ENCODE measurements around the gene PRRG4.

Gene PRRG4

GRCh38 chr11:32899438-32899837 is 69.7 kb downstream of the PRRG4 start:
- H3K4me1 ChIP-seq (ENCODE audit: control insufficient read depth, insufficient read depth, low read length): no peaks in the 10 kb centered on the region
- H3K9ac ChIP-seq (ENCODE audit: low read length): no peak overlapping the region
- H3K4me3 ChIP-seq (ENCODE audit: low read length): no peak overlapping the region
- H3K9me3 ChIP-seq (ENCODE audit: control insufficient read depth, low read length): no peaks in the 10 kb centered on the region
- no peaks in the 10 kb centered on the region for H3K27me3 ChIP-seq (ENCODE audit: control insufficient read depth, insufficient read depth, low read length)
- peaks cover 3% of the 10 kb centered on the region for H3K36me3 ChIP-seq (ENCODE audit: control insufficient read depth, insufficient read depth, low read length)

- Histone ChIP-seq H3K36me3 (ENCODE audit: control insufficient read depth, insufficient read depth, low read length) (no peaks in the 10 kb centered on the region), H3K9ac (ENCODE audit: low read length) (no peak overlapping the region), H3K27me3 (ENCODE audit: control insufficient read depth, insufficient read depth, low read length) (no peaks in the 10 kb centered on the region), H3K4me1 (ENCODE audit: control insufficient read depth, insufficient read depth, low read length) (no peaks in the 10 kb centered on the region), H3K4me3 (ENCODE audit: low read length) (no peak overlapping the region), H3K9me3 (ENCODE audit: control insufficient read depth, low read length) (no peaks in the 10 kb centered on the region)
Measured at GRCh38 chr11:32902089-32902665, 72.5 kb downstream of the PRRG4 start.

- Histone ChIP-seq H3K4me3 (ENCODE audit: low read length) (no peak overlapping the region), H3K4me1 (ENCODE audit: control insufficient read depth, insufficient read depth, low read length) (no peaks in the 10 kb centered on the region), H3K9ac (ENCODE audit: low read length) (no peak overlapping the region), H3K27me3 (ENCODE audit: control insufficient read depth, insufficient read depth, low read length) (no peaks in the 10 kb centered on the region), H3K36me3 (ENCODE audit: control insufficient read depth, insufficient read depth, low read length) (no peaks in the 10 kb centered on the region), H3K9me3 (ENCODE audit: control insufficient read depth, low read length) (no peaks in the 10 kb centered on the region)
Measured at GRCh38 chr11:32905028-32905667, 75.4 kb downstream of the PRRG4 start.
